ENCODE data around the gene CDC27.
"Not testable (repeated sequence)": the region's sequence is repeated elsewhere in the genome, so short reads cannot be mapped to it uniquely, and the experiment has no call there.

CDC27 gene

GRCh38 chr17:47145351-47145750, 43.7 kb downstream of the CDC27 start:
- no peak for FAIRE-seq
- DNase-seq (ENCODE audit: low spot score) = no peak

GRCh38 chr17:47135235-47135634, 53.9 kb downstream of the CDC27 start:
- no peak for FAIRE-seq
- no peak for DNase-seq (ENCODE audit: low spot score)

- FAIRE-seq; DNase-seq (ENCODE audit: low spot score): not testable (repeated sequence)
Observed at GRCh38 chr17:47134354-47134753, 54.7 kb downstream of the CDC27 start.

GRCh38 chr17:47131761-47132160, 57.3 kb downstream of the CDC27 start:
- DNase-seq (ENCODE audit: low spot score) = no peak
- no peak for FAIRE-seq

GRCh38 chr17:47126835-47127234, 62.3 kb downstream of the CDC27 start:
- FAIRE-seq; DNase-seq (ENCODE audit: low spot score): not testable (repeated sequence)

- DNase-seq (ENCODE audit: low spot score); FAIRE-seq: not testable (repeated sequence)
Observed at GRCh38 chr17:47123262-47123661, 65.8 kb downstream of the CDC27 start.

GRCh38 chr17:47120521-47121095, 68.5 kb downstream of the CDC27 start:
- no peak for DNase-seq (ENCODE audit: low spot score)
- no peak for FAIRE-seq

GRCh38 chr17:47119746-47120520, 69.2 kb downstream of the CDC27 start:
- no peak for DNase-seq (ENCODE audit: low spot score)
- no peak for FAIRE-seq

- DNase-seq (ENCODE audit: low spot score) (no peak), FAIRE-seq (no peak)
Observed at GRCh38 chr17:47117386-47117785, 71.7 kb downstream of the CDC27 start.

GRCh38 chr17:47106130-47106529, 83.0 kb downstream of the CDC27 start:
- no peak for DNase-seq (ENCODE audit: low spot score)
- FAIRE-seq = no peak

GRCh38 chr17:47105246-47105645, 83.8 kb downstream of the CDC27 start:
- not testable (repeated sequence) for FAIRE-seq; DNase-seq (ENCODE audit: low spot score)

- no peak for DNase-seq (ENCODE audit: low spot score)
- no peak for FAIRE-seq
Observed at GRCh38 chr17:47102914-47103313, 86.2 kb downstream of the CDC27 start.

- DNase-seq (ENCODE audit: low spot score) = peak; percentile 78
- peak; percentile 42 for FAIRE-seq
Observed at GRCh38 chr17:47099987-47100711, 88.9 kb downstream of the CDC27 start.

- FAIRE-seq (no peak), DNase-seq (ENCODE audit: low spot score) (no peak)
Observed at GRCh38 chr17:47099451-47099986, 89.6 kb downstream of the CDC27 start.

GRCh38 chr17:47096343-47096742, 92.8 kb downstream of the CDC27 start:
- DNase-seq (ENCODE audit: low spot score) (no peak), FAIRE-seq (no peak)

GRCh38 chr17:47095268-47095667, 93.8 kb downstream of the CDC27 start:
- FAIRE-seq (no peak), DNase-seq (ENCODE audit: low spot score) (no peak)

- no peak for FAIRE-seq
- no peak for DNase-seq (ENCODE audit: low spot score)
Observed at GRCh38 chr17:47087093-47087492, 102.0 kb downstream of the CDC27 start.

GRCh38 chr17:47085736-47086135, 103.4 kb downstream of the CDC27 start:
- DNase-seq (ENCODE audit: low spot score) = no peak
- FAIRE-seq = no peak

GRCh38 chr17:47078801-47079200, 110.3 kb downstream of the CDC27 start:
- FAIRE-seq = no peak

GRCh38 chr17:47077576-47077975, 111.5 kb downstream of the CDC27 start:
- DNase-seq (ENCODE audit: low spot score) = no peak
- FAIRE-seq = no peak

More at GRCh38 chr17:47078801-47079200, 110.3 kb downstream of the CDC27 start:
- DNase-seq (ENCODE audit: low spot score) = no peak

- no peak for DNase-seq (ENCODE audit: low spot score)
- FAIRE-seq = no peak
Observed at GRCh38 chr17:47076171-47076570, 112.9 kb downstream of the CDC27 start.

- not testable (repeated sequence) for FAIRE-seq; DNase-seq (ENCODE audit: low spot score)
Observed at GRCh38 chr17:47074361-47074760, 114.7 kb downstream of the CDC27 start.

All from urothelium cell line (cell line).